GM18858 (cell line): ENCODE results near the gene CMTM2.
A peak's percentile ranks its signal among the peaks of the same experiment; 100 is the strongest.
"Not testable (repeated sequence)": the region's sequence is repeated elsewhere in the genome, so short reads cannot be mapped to it uniquely, and the experiment has no call there.

Experiments used
- ATAC-seq: cut with Tn5 transposase; IDR thresholded peaks from one replicate; pipeline ENCODE4 v1.9.1; 2021; ENCODE audit not compliant: unreplicated experiment

CMTM2 gene

DNA sequence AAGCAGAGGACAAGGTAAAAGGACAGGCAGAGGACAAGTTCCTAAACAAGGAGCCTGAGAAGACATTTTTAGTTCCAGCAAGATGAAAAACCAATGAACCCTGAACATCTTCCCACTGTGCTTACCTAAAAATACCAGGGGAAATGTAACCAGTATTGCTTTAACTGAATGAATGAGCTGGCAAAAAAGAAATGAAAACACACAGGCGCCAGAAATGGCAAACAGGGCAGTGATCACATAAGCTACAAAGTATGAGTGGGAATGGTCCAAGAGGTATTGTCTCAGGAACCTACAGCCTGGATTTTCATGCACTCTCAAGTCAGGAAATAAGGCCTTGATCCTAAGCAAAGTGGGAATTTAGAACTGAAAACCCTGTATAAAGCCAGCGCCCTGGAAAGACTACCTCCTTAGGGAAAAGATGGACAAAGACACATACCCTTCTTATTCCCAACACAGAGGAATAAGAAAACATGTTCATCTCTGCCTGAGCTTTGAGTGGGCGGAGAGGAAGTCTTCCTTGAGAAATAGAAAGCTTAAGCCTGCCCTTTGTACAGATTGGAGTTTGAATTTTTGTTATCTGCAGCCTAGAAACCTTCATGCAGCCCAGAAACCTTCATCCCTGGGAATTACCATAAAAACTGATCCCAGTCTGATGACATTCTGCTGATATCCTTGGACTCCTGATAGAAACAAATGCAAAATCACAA lies 2.1 kb downstream of the CMTM2 start:
- ATAC-seq: no peak

DNA sequence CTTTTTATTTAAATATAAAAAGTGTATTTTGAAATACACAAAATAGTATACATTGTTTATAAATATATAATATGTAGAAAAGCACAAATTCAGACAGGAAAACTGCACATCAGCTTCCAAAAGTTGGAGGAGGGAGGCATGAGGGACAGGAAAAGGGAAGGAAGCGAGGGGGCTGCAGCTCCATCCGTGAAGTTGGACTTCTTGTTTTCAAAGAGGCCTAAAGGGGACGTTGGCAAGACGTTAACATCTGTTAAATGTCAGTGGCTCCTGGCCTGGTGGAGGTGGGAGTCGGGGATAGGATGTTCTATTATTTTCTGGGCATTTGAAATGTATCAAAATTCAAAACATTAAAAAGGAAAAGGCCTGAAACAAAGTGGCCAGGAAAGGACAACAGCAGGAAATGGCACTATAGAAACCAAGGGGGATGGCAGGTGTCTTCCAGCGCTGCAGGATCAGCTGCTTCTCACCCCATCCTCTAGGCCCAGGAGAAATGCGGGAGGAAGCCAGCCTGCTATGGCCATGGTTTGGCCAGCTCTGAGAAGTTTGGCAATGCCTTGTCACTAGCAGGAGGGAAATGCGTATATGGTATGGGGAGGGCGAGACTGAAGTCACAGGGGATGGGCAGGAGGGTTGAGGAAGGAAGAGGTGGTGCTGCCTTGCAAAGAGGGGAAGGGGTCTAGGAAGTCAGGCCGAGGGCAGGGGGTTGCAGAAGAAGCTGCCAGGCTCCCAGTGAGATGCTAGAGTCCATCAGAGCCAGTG lies 6.4 kb downstream of the CMTM2 start:
- ATAC-seq: no peak

DNA sequence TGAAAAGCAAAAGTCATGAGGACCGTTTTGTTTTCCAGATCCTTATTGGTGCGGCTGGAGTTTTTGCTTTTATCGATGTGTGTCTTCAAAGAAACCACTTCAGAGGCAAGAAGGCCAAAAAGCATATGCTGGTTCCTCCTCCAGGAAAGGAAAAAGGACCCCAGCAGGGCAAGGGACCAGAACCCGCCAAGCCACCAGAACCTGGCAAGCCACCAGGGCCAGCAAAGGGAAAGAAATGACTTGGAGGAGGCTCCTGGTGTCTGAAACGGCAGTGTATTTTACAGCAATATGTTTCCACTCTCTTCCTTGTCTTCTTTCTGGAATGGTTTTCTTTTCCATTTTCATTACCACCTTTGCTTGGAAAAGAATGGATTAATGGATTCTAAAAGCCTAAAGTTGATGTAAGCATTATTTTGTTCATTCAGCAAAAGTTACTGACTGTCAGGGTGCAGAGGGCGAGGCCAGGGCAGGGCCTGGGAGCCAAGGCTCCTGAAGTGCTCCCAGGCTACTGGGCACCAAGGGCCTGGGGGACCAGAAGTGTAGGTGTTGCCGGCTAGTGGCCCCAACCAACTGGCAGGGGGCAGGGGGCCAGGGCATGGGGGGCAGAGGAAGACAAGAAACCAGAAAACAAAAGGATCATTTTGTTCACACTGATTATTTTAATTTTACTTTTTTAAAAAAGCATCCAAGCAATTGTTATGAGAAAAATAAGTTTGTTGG lies 8.8 kb downstream of the CMTM2 start:
- no peak for ATAC-seq

DNA sequence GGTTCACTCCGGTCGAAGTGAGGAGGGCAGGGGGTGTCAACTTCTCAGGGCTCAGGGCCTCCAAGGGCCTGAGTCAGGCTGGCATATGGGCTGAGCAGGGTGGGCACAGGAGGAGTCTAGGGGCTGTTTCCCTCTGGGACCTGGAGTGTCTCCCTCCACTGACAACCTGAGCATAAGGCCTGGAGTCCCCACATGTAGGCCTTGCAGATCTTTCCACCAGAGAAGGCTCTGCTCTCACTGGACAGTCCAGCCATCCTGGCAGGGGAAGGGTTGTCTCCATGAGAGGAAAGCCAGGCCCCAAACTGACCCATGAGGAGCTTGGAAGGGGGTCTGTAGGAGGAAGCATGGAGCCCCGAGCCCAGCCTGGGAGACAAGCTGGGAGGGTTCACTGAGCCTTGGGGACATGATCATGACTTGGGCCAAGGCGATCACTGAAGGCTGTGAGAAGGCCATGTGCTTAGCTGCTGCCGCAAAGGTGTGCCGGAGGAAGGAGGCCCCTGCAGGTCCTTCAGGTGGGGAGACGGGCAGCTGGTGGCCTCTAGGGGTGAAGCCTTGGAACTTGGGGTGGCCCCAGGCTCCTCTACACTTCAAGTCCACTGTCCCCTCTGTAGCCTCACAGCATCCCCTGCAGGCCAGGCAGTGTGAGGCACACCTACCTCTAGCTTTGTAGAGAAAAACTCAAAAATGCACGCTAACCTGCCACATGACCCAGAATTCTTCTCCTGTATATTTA lies 9.9 kb downstream of the CMTM2 start:
- ATAC-seq: peak; percentile 61

DNA sequence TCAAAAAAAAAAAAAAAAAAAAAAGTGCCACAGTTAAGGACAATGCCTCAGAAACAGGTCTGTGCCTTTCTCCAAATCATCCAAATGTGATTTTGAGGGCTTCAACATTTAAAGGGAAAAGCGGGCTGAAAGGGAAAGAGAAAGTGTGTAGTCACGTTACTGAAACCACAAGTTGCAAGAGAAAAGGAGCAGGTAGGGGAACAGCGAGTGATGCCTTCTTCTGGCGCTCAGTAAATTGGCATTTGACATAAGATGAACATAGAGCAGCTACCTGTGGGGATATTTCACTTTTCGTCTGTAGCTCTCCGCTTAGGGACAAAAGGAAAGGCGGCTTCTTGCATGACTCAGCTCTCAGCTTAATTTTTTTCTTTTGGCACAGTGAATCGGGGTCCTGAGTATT lies 11.1 kb downstream of the CMTM2 start:
- no peak for ATAC-seq

DNA sequence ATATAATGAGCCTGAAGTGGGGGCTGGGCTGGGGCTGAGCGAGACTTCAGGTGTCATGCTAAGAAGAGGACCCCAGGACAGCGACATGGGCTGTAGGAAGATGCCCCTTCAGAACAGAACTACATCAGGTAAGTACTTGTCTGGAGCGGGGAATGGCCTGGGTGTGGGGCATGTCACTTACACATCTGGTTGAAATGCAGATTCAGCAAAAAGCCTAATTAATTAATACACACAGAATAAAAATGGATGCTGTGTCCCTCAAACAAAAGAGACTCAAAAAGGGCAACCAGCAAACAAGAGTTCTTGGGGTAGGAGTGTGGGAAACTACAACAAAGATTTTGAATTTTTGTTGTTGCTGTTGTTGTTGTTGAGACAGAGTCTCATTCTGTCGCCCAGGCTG lies 11.8 kb downstream of the CMTM2 start:
- no peak for ATAC-seq

DNA sequence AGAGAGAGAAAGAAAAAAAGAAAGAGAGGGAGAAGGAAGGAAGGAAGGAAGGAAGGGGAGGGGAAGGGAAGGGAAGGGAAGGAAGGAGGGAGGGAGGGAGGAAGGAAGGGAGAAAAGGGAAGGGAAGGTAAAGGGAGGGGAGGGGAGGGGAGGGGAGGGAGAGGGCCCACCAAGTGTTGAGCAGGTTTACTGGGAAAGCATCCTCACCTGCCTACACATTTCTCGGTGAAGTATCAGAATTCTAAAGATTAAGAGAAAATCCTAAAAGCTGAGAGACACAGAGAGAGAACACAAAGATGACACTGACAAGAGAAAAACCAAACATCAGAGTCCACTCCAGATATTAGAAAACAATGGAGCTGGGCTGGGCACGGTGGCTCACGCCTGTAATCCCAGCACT lies 13.0 kb downstream of the CMTM2 start:
- ATAC-seq: no peak

DNA sequence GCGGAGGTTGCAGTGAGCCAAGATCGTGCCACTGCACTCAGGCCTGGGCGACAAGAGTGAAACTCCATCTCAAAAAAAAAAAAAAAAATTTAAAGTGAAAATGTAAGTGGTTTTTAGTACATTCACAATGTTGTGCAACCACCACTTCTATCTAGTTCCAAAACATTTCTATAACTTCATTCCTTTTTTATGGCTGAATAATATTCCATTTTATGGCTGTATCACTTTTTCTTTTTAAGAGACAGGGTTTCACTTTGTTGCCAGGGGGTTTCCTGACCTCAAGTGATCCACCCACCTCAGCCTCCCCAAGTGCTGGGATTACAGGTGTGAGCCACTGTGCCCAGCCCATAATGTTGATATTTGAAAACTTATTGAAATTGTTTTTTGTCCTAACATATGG lies 13.6 kb downstream of the CMTM2 start:
- no peak for ATAC-seq

DNA sequence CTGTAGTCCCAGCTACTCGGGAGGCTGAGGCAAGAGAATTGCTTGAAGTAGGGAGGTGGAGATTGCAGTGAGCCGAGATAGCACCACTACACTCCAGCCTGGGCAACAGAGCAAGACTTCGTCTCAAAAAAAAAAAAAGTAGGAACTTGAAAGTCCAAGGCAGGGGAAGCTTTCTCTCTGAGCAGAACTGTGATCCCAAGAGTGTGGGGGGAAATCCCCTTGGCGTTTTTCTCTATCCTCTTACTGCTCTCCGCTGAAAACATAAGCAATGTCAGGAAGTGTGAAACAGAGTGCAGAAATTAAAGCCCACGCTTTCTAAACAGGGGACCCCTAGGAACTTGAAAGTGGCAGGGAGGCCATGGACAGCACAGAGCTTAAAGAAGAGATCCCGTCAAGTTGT lies 15.5 kb downstream of the CMTM2 start:
- no peak for ATAC-seq

DNA sequence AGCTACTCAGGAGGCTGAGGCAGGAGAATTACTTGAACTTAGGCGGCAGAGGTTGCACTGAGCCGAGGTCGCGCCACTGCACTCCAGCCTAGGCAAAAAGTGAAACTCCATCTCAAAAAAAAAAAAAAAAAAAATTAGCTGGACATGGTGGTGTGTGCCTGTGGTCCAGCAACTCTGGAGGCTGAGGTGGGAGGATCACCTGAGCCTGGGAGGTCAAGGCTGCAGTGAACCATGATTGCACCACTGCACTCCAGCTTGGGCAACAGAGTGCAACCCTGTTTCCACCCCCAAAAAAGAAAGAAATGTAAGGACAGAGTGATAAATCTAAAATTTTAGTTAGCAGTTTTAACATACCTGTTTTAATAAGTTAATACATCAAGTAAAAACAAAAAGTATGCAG lies 17.3 kb downstream of the CMTM2 start:
- ATAC-seq: not testable (repeated sequence)

DNA sequence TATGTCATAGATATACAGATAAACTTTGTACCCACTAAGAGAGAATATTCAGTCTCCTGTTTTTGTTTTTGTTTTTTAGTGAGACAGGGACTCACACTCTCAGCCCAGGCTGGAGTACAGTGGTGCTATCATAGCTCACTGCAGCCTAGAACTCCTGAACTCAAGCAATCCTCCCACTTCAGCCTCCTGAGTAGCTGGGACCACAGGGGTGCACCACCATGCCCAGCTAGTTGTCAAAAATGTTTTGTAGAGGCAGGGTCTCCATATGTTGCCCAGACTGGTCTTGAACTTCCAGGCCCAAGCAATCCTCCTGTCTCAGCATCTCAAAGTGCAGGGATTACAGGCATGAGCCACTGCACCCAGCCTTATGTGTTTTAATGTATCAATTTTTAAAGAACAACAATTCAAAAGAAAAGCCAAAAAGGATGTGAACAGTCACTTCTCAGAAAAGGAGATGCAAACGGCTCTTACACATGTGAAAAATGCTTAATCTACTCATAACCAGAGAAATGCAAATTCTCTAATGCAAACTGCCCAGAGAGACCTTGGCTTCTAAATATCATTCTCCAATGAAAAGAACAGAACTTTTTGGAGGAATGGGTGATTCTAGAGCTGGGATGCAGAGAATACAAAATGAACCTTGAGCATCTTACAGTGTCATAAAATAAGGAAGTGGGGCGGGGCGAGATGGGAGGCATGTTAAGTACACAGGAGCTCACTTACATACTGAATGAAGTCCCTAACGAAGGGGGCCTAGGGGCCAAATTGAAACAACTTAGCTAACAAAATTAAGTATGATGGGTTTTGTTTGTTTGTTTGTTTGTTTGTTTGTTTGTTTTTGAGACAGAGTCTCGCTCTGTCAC lies 18.0 kb downstream of the CMTM2 start:
- ATAC-seq: no peak

DNA sequence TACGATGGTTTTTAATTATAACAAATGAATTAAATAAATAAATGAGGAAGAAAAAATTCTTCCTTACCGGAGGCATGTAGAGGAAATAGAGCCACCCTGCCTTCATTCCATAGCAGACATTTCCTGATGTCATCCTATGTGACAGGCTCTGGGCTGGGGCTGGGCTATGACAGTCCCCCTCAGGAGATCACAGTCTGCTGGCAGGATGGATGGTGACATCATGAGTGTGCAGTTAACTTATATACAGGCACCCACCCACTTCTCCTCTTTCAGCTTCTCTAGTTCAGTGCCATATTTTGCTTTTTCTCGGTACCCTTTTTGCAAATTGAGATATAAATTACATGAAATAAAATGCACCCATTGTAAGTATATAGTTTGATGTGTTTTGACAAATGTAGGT lies 18.8 kb downstream of the CMTM2 start:
- ATAC-seq: no peak

DNA sequence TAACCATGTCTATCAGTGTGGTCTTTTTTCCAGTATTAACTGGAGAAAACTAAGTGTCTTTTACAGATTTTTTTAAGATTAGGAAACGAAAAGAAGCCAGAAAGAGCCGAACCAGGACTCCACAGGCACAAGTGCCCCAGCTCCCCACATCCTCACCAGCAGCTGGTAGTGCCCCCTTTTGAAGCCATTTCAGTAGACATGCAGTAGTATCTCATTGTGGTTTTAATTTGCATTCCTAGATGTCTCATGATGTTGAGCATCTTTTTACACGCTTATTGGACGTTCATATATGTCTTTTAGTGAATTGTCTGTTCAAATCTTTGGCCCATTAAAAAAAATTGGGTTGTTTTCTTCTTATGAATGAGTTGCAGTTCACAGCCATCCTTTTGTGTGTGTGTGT lies 20.5 kb downstream of the CMTM2 start:
- ATAC-seq: no peak

DNA sequence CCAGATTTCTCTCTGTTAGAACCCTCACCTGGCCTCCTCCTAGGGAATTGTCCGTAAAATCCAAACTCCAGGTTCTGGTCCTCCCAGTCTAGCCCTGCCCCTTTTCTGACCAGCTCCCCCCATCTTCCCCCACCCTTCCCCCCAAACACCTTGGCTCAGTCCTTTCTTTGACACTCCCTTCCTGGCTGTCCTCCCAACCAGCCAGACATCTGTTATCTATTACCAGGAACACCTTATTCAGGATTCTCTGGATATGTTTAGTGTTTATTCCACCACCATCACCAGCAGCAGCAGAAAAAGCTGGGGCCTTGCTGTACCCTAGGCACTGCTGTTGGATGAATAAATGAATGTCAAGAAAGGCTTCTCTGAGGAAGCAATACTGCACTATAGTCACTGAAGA lies 21.2 kb downstream of the CMTM2 start:
- no peak for ATAC-seq

DNA sequence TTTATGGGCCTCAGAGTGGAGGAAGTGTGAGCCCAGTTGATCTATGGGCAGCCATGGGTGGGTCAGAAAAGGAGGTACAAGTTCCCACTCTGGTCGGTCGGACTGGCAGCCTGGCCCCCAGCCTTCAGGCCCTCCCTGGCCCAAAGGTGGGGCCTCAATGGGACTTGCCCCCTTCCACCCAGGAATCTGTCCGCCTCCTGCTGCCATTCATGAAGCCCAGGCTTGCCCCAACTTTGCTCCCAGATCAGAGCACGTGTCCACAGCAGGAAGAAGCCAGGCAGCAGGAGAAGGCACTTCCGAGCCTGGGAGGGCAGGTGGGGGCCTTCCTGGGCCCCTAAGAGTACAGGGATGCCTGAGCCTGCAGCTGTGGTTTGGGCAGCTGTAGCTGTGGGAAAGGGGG lies 22.2 kb downstream of the CMTM2 start:
- ATAC-seq: no peak

DNA sequence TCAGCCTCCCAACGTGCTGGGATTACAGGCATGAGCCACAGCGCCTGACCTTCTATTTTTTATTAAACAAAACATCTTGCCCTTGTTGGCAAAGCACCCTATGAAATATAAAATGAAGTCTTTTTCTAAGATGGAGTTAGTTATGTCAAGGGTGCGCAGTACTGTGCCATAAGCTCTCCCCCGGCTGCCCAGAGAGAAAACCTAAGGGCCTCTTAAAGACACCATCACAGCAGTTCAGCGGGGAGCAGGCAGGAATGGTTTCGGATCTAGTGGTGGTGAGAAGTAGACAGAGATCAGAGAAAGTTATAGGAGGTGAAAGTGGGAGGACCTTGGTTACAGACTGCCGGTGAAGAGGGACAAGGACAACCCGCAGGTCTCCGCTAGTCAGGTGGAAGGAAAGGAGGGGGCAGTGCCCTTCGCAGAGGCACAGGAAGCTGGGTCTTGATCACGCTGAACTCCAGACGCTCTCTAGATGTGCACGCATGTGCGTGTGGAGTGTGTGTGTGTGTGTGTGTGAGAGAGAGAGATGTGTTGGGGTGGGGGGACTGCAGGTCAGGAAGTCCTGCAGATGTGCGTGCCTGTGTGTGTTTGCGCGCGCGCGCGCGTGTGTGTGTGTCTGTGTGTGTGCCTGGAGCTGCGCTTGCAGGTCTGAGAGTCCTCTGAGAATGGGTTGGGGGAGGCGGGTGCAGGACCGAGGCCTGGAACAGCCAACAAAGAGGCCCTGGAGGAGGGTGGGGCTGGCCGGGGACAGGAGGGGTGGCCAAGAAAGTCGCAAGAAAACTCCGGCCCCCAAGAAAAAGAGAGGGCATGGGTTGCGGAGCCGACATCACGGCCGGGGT lies 24.5 kb downstream of the CMTM2 start:
- no peak for ATAC-seq

DNA sequence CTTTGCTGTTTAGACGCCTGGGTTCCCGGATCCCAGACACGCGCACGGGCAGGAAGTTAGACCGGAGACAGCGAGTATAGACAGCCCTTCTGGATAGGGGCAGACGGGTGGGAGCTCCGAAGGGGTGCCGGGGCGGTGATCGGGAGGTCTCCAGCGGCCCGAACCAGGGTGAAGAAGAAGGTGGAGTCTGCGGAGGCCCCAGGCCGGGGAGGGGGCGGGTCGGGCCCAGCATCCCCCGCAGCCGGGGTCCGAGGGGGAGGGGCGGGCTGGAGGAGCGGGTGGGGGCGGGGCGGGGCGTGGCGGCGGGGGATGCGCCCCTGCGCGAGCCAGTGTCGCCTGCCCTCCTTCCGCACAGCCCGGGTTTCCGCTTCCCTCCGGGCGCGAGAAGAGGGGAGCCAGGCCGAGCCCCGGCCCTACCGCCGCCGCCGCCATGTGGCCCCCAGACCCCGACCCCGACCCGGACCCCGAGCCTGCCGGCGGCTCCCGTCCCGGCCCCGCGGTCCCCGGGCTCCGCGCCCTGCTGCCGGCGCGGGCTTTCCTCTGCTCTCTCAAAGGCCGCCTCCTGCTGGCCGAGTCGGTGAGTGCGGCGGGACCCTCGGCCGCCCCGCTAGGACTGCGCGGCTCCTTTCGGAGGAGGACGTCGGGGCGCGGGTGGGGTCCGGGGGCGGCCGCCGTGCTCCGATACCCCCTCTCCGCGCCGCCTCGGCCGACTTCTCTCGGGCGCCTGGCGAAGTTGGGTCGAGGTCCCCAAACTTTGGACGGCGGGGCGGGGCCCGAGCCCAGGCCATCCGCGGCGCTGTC lies 25.3 kb downstream of the CMTM2 start, which contains the start of gene CMTM3:
Gene CMTM3 (plus strand): TSS at position 329 of the 801 bp plus-strand sequence. CDS start 102 bp downstream, at position 431.
- no peak for ATAC-seq

DNA sequence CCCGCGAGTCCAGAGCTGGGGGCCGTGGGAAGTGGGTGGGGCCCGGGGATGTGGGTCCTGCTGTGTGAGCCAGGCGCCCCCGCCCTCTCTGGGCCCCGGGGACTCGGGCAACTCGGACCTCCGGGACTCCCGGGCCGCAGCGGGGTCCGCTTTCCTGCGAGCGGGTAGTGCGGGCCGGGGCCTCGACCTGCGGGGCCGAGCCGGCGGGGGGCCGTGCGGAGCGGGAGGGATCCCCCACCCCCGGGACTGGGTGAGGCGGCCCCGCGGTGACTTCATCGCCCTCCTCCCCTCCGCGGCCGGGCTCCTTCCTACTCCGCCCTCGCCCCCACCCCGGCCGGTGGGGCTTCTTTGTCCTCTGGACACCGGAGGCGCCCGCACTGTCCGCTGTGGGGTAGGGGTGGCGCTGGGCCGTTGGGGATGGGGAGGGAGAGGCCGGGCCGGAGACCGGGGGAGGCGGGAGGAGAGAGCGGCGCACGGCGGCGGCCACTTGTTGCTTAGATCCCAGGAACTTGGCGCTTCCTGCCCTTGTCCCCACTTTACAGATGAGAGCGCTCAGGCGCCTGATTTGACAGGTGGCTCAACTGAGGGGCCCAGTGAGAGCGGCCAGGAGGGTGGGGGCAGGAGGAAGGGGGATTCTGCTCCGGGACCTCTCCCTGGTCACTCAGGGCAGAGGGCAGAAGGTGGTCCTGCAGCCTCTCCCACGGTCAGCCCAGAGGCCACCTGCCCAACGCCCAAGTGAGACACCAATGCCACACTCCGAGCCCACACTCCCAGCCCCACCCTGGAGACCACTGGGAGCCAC lies 26.1 kb downstream of the CMTM2 start:
- no peak for ATAC-seq
